Suprapubic skin (tissue), 3 donors: ENCODE data around the gene PSAP.

Source experiments
- CTCF ChIP-seq, 2 donors: fragments of 200-600 bp in 1 of 2; fragments of 450-650 bp in 1 of 2; sonication (generic) in 1 of 2; IDR thresholded peaks; one replicate each; pipeline ENCODE4 v1.5.1; 2016 to 2019; ENCODE audit warnings: antibody characterized with exemption in 2 of 2, mild to moderate bottlenecking in 1 of 2, moderate library complexity in 1 of 2
- POLR2A ChIP-seq, 2 donors: fragments of 450-650 bp; IDR thresholded peaks; one replicate each; pipeline ENCODE4 v1.6.1; 2017; ENCODE audit warnings: antibody characterized with exemption in 2 of 2, mild to moderate bottlenecking in 2 of 2, moderate library complexity in 2 of 2

DNA sequence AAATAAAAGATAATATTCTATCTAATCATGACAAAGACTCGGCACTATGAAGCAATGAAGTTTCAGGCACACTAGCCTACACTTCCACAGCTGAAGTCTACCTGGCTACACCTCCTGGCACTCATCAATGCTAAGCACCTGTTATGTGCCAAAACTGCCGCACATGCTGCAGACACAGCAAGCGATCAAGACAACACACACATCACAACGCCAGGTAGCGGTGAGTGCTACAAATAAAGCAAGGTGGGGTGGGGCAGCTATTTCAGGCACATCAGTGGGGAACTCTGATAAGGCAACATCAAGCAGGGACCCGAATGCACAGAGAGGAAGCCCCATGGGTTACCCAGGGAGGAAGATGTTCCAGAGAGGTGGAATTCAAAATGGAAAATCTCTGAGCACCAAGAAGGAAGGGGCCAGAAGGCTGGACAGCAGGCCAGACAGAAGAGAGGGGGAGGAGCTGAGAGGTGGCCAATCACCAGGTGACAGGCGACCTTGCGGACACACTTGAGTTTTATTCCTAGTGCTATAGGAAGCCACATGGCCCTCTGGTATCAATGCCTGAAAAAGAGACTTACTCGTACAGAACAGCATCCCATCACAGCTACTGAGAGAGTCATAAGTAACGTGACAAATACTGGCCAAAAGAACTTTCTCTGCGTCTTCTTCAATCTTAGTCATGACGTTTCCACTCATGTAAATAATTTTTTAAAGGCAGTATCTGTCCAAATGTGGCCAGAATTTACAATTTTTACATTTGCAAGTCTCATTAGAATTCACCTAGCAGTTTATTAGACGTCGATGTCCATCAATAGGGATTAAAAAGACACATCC lies 8.0 kb downstream of the PSAP start:
- TF ChIP-seq POLR2A (IDR thresholded peaks at IDR 0.05) (no peak), CTCF (IDR thresholded peaks at IDR 0.05) (no peak)
